Activated CD4-positive, alpha-beta T cell treated with anti-CD3 and anti-CD28 coated beads, Interleukin-2, amount 50 U/mL, for 24 hours (primary cell): ENCODE measurements around the gene ZFYVE28.

ENCODE experiments used
- DNase-seq, 2 donors: peaks; one replicate each; pipeline ENCODE4 v3.0.0-alpha.2; 2020; ENCODE audit warnings: low read depth in 1 of 2, low spot score in 1 of 2

ZFYVE28 gene

GRCh38 chr4:2368746-2369437, 49.6 kb downstream of the ZFYVE28 start:
- no peak for DNase-seq

GRCh38 chr4:2367626-2368025, 50.8 kb downstream of the ZFYVE28 start:
- DNase-seq, result no peak

- no peak for DNase-seq
Measured at GRCh38 chr4:2366252-2367192, 51.9 kb downstream of the ZFYVE28 start.

- no peak for DNase-seq
Measured at GRCh38 chr4:2365913-2366210, 52.6 kb downstream of the ZFYVE28 start.

- no peak for DNase-seq
Measured at GRCh38 chr4:2365054-2365912, 53.2 kb downstream of the ZFYVE28 start.

GRCh38 chr4:2364654-2365053, 53.8 kb downstream of the ZFYVE28 start:
- peak; percentile 29 to 36 for DNase-seq

- DNase-seq, result no peak
Measured at GRCh38 chr4:2363951-2364653, 54.3 kb downstream of the ZFYVE28 start.

GRCh38 chr4:2363056-2363721, 55.3 kb downstream of the ZFYVE28 start:
- DNase-seq, result no peak

GRCh38 chr4:2362266-2363055, 56.0 kb downstream of the ZFYVE28 start:
- no peak for DNase-seq

- DNase-seq, result no peak
Measured at GRCh38 chr4:2361366-2362265, 56.8 kb downstream of the ZFYVE28 start.

- DNase-seq, result no peak
Measured at GRCh38 chr4:2360396-2360730, 58.1 kb downstream of the ZFYVE28 start.

- no peak for DNase-seq
Measured at GRCh38 chr4:2359591-2360395, 58.7 kb downstream of the ZFYVE28 start.

GRCh38 chr4:2357821-2358745, 60.4 kb downstream of the ZFYVE28 start:
- no peak for DNase-seq

- DNase-seq, result no peak
Measured at GRCh38 chr4:2356123-2357069, 62.0 kb downstream of the ZFYVE28 start.

GRCh38 chr4:2354760-2355159, 63.7 kb downstream of the ZFYVE28 start:
- DNase-seq, result no peak

GRCh38 chr4:2354118-2354517, 64.3 kb downstream of the ZFYVE28 start:
- no peak for DNase-seq
